Epithelial cell of proximal tubule (primary cell): ENCODE data around the gene PDZRN3. TPM values are rescaled to one million over a fixed set of nuclear protein-coding genes. Genes with fewer than 3 reads are reported as not detected.
"Not testable (repeated sequence)": the region's sequence is repeated elsewhere in the genome, so short reads cannot be mapped to it uniquely, and the experiment has no call there.

Source experiments
- DNase-seq: peaks from one replicate; pipeline ENCODE4 v3.0.0-alpha.2; 2011; ENCODE audit warnings: low read depth
- H3K4me3 ChIP-seq: 2 replicates; pipeline ENCODE4 v1.5.1; 2011; ENCODE audit warnings: low read depth, mild to moderate bottlenecking, low read length
- total RNA-seq: library from RNA; depleted of rRNA; stranded (reverse); fragments of >200 nt; gene quantifications from 2 replicates; pipeline ENCODE4 v1.2.3, GENCODE V29; 2015
- TF ChIP-seq, protein P1 (sequence below): conservative IDR thresholded peaks from 2 replicates; pipeline ENCODE4 v1.5.1; 2012; ENCODE audit warnings: low read depth, mild to moderate bottlenecking, low read length

PDZRN3 gene
- total RNA-seq, 1 donor from 2014 or later: 0.17 TPM

DNA sequence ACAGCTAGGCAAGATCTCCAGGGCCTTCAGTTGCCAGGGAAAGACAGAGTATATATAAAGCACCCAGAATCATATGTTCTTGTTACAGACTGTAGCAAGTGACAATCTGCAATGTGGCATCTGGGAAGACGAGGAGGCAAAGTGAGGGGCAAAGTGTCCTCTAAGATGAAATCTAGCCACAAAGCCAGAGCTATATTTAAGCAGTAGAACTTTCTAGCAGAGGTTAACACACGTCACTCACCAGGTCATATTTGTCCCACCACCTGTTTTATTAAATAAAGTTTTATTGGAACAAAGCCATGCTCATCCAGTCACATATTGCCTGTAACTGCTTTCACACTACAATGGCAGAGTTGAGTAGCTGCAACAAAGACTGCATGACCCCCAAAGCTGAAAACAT is 51.5 kb downstream of the PDZRN3 start:
- no peak for DNase-seq
- H3K4me3 ChIP-seq: no peak overlapping the region
- TF ChIP-seq, protein P1, sequence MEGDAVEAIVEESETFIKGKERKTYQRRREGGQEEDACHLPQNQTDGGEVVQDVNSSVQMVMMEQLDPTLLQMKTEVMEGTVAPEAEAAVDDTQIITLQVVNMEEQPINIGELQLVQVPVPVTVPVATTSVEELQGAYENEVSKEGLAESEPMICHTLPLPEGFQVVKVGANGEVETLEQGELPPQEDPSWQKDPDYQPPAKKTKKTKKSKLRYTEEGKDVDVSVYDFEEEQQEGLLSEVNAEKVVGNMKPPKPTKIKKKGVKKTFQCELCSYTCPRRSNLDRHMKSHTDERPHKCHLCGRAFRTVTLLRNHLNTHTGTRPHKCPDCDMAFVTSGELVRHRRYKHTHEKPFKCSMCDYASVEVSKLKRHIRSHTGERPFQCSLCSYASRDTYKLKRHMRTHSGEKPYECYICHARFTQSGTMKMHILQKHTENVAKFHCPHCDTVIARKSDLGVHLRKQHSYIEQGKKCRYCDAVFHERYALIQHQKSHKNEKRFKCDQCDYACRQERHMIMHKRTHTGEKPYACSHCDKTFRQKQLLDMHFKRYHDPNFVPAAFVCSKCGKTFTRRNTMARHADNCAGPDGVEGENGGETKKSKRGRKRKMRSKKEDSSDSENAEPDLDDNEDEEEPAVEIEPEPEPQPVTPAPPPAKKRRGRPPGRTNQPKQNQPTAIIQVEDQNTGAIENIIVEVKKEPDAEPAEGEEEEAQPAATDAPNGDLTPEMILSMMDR: no peak

- TF ChIP-seq, protein P1: no peak
- H3K4me3 ChIP-seq: no peak overlapping the region
- no peak for DNase-seq
These were observed 52.4 kb downstream of the PDZRN3 start for GRCh38 chr3:73572368-73572767.

GRCh38 chr3:73571238-73571794 is 53.4 kb downstream of the PDZRN3 start:
- TF ChIP-seq, protein P1: no peak
- no peak overlapping the region for H3K4me3 ChIP-seq
- no peak for DNase-seq

- TF ChIP-seq, protein P1: no peak
- no peak for DNase-seq
- H3K4me3 ChIP-seq: no peak overlapping the region
These were observed 55.4 kb downstream of the PDZRN3 start for GRCh38 chr3:73569246-73569760.

DNA sequence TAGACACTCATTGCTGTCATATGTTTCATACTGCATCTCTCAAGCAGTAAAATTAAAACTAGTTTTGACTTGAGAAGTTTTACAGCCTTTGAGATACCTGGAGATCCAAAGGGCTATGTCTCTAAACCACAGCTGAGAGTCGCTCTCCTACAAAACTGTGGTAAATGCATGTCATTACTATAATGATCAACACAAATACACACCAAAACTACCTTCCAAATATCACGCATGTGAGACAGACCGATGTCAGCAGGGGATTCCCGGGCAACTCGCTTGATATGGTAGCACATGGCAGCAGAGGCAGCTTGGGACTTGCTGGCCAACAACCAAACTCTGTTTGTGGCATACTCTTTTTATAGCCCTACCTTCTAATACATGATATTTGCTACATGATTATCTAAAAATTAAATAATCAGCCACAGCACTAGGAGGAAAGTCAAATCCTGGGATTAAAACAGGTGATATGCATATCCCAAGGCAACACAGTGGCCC is 56.3 kb downstream of the PDZRN3 start:
- no peak for DNase-seq
- TF ChIP-seq, protein P1: no peak
- no peak overlapping the region for H3K4me3 ChIP-seq

GRCh38 chr3:73565374-73565773 is 59.4 kb downstream of the PDZRN3 start:
- not testable (repeated sequence) for DNase-seq, H3K4me3 ChIP-seq

- no peak for DNase-seq
- H3K4me3 ChIP-seq: no peak overlapping the region
- TF ChIP-seq, protein P1: no peak
These were observed 60.7 kb downstream of the PDZRN3 start for GRCh38 chr3:73563896-73564582.
